ENCODE measurements around the gene CFAP299. TPM values are rescaled to one million over a fixed set of nuclear protein-coding genes. Genes with fewer than 3 reads are reported as not detected.

The CFAP299 gene
- total RNA-seq, 4 donors from 2014 or later = not detected

DNA sequence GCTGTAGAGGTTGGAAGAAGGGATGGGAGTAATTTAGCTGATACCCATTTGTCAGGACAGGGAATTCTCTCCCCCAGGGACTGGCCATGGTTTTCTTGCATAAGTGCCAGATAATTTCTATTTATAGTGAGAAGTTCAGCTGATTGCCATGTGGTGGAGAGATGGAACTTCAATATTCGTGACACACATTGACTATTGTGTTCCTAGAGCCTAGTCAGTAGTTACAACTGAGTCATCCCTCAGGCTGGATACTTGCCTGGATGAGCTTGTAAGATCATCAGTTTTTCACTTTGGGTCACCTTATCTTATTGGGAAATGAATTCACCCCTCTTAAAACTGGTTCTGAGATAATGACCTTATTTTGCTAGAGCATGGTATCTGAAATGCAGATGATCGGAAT is 32.2 kb downstream of the CFAP299 start:
- H3K27ac ChIP-seq = no peak overlapping the region

DNA sequence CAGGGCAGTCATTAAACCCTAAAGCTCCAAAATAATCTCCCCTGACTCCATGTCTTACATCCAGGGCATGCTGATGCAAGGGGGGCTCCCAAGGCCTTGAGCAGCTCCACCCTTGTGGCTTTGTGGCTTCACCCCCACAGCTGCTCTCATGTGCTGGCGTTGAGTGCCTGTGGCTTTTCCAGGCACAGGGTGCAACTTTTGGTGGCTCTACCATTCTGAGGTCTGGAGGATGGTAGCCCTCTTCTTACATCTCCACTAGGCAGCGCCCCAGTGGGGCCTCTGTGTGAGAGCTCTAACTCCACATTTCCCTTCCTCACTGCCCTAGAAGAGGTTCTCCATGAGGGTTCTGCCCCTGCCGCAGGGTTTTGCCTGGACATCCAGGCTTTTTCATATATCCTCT is 35.1 kb downstream of the CFAP299 start:
- Histone ChIP-seq H3K27me3 (no peaks in the 10 kb centered on the region), H3K4me3 (no peak overlapping the region), H3K4me1 (no peaks in the 10 kb centered on the region), H3K36me3 (no peaks in the 10 kb centered on the region), H3K9me3 (peaks cover 0 to 9% (median 0%) of the 10 kb centered on the region in 4 donors), H3K27ac (no peak overlapping the region)
- DNase-seq = no peak
- TF ChIP-seq POLR2A (IDR thresholded peaks at IDR 0.05) = no peak
- TF ChIP-seq, protein P1, sequence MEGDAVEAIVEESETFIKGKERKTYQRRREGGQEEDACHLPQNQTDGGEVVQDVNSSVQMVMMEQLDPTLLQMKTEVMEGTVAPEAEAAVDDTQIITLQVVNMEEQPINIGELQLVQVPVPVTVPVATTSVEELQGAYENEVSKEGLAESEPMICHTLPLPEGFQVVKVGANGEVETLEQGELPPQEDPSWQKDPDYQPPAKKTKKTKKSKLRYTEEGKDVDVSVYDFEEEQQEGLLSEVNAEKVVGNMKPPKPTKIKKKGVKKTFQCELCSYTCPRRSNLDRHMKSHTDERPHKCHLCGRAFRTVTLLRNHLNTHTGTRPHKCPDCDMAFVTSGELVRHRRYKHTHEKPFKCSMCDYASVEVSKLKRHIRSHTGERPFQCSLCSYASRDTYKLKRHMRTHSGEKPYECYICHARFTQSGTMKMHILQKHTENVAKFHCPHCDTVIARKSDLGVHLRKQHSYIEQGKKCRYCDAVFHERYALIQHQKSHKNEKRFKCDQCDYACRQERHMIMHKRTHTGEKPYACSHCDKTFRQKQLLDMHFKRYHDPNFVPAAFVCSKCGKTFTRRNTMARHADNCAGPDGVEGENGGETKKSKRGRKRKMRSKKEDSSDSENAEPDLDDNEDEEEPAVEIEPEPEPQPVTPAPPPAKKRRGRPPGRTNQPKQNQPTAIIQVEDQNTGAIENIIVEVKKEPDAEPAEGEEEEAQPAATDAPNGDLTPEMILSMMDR (IDR thresholded peaks at IDR 0.05) = no peak

More for the DNA sequence above, 32.2 kb downstream of the CFAP299 start:
- Histone ChIP-seq H3K27me3 (no peaks in the 10 kb centered on the region), H3K4me3 (no peak overlapping the region), H3K36me3 (no peaks in the 10 kb centered on the region), H3K4me1 (no peaks in the 10 kb centered on the region), H3K9me3 (peaks cover 0 to 9% (median 0%) of the 10 kb centered on the region in 4 donors)
- no peak for DNase-seq
- TF ChIP-seq POLR2A (IDR thresholded peaks at IDR 0.05) = no peak
- TF ChIP-seq, protein P1 (IDR thresholded peaks at IDR 0.05) = no peak

DNA sequence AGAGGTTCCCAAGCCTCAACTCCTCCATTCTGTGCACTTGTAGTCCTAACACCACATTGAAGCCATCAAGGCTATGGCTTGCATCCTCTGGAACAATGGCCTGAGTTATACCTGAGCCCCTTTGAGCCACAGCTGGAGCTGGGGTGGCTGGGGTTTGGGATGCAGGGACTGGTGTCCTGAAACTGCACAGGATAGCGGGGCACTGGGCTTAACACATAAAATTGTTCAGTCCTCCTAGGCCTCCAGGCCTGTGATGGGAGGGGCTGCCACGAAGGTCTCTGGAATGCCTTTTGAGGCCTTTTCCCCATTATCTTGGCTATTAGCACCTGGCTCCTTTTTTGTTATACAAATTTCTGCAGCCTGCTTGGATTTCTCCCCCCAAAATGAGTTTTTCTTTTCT is 35.5 kb downstream of the CFAP299 start:
- TF ChIP-seq POLR2A (IDR thresholded peaks at IDR 0.05) = no peak
- TF ChIP-seq, protein P1 (IDR thresholded peaks at IDR 0.05) = no peak
- Histone ChIP-seq H3K36me3 (no peaks in the 10 kb centered on the region), H3K4me3 (no peak overlapping the region), H3K27me3 (no peaks in the 10 kb centered on the region), H3K27ac (no peak overlapping the region), H3K9me3 (peaks cover 0 to 9% (median 0%) of the 10 kb centered on the region in 4 donors), H3K4me1 (no peaks in the 10 kb centered on the region)
- no peak for DNase-seq

DNA sequence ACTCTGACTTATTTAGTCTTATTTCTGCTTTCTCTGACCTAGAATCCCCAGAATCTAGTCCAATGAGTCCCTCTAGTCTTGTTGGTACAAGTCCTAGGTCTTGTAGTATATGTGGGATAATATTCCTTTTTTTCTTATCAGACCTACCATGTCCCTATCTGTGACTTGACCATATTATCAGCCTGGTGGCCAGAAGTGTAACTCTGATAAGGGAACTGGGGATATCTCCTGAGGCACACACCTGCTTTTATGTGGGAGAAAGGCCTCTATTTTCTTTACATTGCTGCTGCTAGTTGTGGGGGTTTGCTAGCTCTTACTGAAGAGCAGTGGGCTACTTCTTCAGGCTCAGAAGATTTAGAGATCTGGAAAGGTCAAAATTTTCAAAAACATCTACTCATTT is 38.6 kb downstream of the CFAP299 start:
- no peak overlapping the region for H3K4me3 ChIP-seq
- H3K4me1 ChIP-seq = no peaks in the 10 kb centered on the region
- no peak for TF ChIP-seq POLR2A (IDR thresholded peaks at IDR 0.05)
- TF ChIP-seq, protein P1 (IDR thresholded peaks at IDR 0.05) = no peak
- H3K9me3 ChIP-seq = peaks cover 0 to 9% (median 0%) of the 10 kb centered on the region in 4 donors
- H3K27me3 ChIP-seq = no peaks in the 10 kb centered on the region
- H3K27ac ChIP-seq = no peak overlapping the region
- no peaks in the 10 kb centered on the region for H3K36me3 ChIP-seq
- DNase-seq = no peak

DNA sequence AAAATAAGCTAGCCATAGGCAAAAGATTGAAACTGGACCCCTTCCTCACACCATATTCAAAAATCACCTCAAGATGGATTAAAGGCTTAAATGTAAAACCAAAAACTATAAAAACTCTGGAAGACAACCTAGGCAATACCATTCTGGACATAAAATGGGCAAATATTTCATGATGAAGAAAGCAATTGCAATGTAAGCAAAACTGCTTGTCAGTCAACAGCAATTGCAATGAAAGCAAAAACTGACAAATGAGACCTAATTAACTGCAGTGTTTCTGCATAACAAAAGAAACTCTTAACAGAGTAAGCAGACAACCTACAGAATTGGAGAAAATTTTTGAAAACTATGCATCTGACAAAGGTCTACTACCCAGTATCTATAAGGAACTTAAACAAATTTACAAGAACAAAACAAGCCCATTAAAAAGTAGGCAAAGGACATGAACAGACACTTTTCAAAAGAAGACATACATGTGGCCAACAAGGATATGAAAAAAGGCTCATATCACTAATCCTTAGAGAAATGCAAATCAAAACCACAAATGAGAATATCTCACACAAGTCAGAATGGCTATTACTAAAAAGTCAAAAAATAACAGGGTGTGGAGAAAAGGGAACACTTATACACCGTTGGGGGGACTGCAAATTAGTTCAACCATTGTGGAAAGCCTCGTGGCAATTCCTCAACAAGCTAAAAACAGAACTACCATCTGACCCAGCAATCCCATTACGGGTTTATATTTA is 46.7 kb downstream of the CFAP299 start:
- Histone ChIP-seq H3K27me3 (no peaks in the 10 kb centered on the region), H3K9me3 (no peaks in the 10 kb centered on the region), H3K4me1 (no peaks in the 10 kb centered on the region), H3K4me3 (no peak overlapping the region), H3K27ac (no peak overlapping the region), H3K36me3 (no peaks in the 10 kb centered on the region)
- TF ChIP-seq POLR2A (IDR thresholded peaks at IDR 0.05) = no peak
- TF ChIP-seq, protein P1 (IDR thresholded peaks at IDR 0.05) = no peak
- no peak for DNase-seq

Data from Peyer's patch (tissue), 4 donors.